Lower leg skin (tissue), 3 donors: ENCODE measurements around the gene DMRT2.

ENCODE experiments used
- CTCF ChIP-seq, 3 donors: fragments of 450-650 bp; IDR thresholded peaks; one replicate each; pipeline ENCODE4 v1.5.1; 2016; ENCODE audit warnings: antibody characterized with exemption in 3 of 3, mild to moderate bottlenecking in 3 of 3, moderate library complexity in 2 of 3
- POLR2A ChIP-seq, 2 donors: fragments of 450-650 bp; IDR thresholded peaks; one replicate each; pipeline ENCODE4 v1.6.1; 2016 to 2017; ENCODE audit warnings: antibody characterized with exemption in 2 of 2, mild to moderate bottlenecking in 1 of 2, moderate library complexity in 1 of 2

- TF ChIP-seq CTCF (IDR thresholded peaks at IDR 0.05), result no peak
- TF ChIP-seq POLR2A (IDR thresholded peaks at IDR 0.05), result no peak
These were observed 1.9 kb upstream of the DMRT2 start for GRCh38 chr9:1048231-1048619.
